Stimulated activated naive CD8-positive, alpha-beta T cell treated with anti-CD3 and anti-CD28 coated beads, Interleukin-15, Interleukin-2, amounts not matched to agents 100 ng/mL and 50 ng/mL, for 24 hours (primary cell): ENCODE results near the gene CYP2S1.
"Not testable (repeated sequence)": the region's sequence is repeated elsewhere in the genome, so short reads cannot be mapped to it uniquely, and the experiment has no call there.

Source experiments
- H3K27ac Mint-ChIP-seq: one replicate; pipeline ENCODE4 v1.8.0; 2021; ENCODE audit warnings: mild to moderate bottlenecking, mixed read lengths
- H3K27me3 Mint-ChIP-seq: one replicate; pipeline ENCODE4 v1.8.0; 2021; ENCODE audit warnings: mixed read lengths
- H3K36me3 Mint-ChIP-seq: one replicate; pipeline ENCODE4 v1.8.0; 2021; ENCODE audit warnings: low read depth, mixed read lengths
- H3K4me1 Mint-ChIP-seq: one replicate; pipeline ENCODE4 v1.8.0; 2021; ENCODE audit warnings: low read depth, mixed read lengths
- H3K4me3 Mint-ChIP-seq: one replicate; pipeline ENCODE4 v1.8.0; 2021; ENCODE audit warnings: mild to moderate bottlenecking, mixed read lengths
- H3K9me3 Mint-ChIP-seq: one replicate; pipeline ENCODE4 v1.8.0; 2021; ENCODE audit warnings: mixed read lengths

The CYP2S1 gene

GRCh38 chr19:41192574-41193429, at the start of gene CYP2S1:
Gene CYP2S1 (plus strand): TSS chr19:41193219. CDS start chr19:41193265, 46 bp downstream.
- Mint-ChIP-seq H3K27ac (no peak within 1 kb of the TSS), H3K36me3 (no peaks in the 10 kb centered on the region), H3K9me3 (no peaks in the 10 kb centered on the region), H3K4me1 (peaks cover 11% of the 10 kb centered on the region), H3K27me3 (peaks cover 46% of the 10 kb centered on the region), H3K4me3 (peak within 1 kb of the TSS; percentile 40)

- no peak overlapping the region for H3K27ac Mint-ChIP-seq
Measured at GRCh38 chr19:41144403-41144802, 48.6 kb upstream of the CYP2S1 start.

GRCh38 chr19:41149831-41150230, 43.2 kb upstream of the CYP2S1 start:
- no peaks in the 10 kb centered on the region for H3K36me3 Mint-ChIP-seq
- no peak overlapping the region for H3K4me3 Mint-ChIP-seq

More at GRCh38 chr19:41144403-41144802, 48.6 kb upstream of the CYP2S1 start:
- Mint-ChIP-seq H3K9me3 (no peaks in the 10 kb centered on the region), H3K4me1 (no peaks in the 10 kb centered on the region), H3K36me3 (no peaks in the 10 kb centered on the region), H3K27me3 (peaks cover 4% of the 10 kb centered on the region), H3K4me3 (no peak overlapping the region)

GRCh38 chr19:41150986-41151385, 42.0 kb upstream of the CYP2S1 start:
- not testable (repeated sequence) for H3K4me1 Mint-ChIP-seq

More at GRCh38 chr19:41149831-41150230, 43.2 kb upstream of the CYP2S1 start:
- Mint-ChIP-seq H3K27ac (no peak overlapping the region), H3K27me3 (peaks cover 4% of the 10 kb centered on the region), H3K9me3 (no peaks in the 10 kb centered on the region), H3K4me1 (no peaks in the 10 kb centered on the region)

GRCh38 chr19:41154060-41154459, 39.0 kb upstream of the CYP2S1 start:
- Mint-ChIP-seq H3K36me3 (no peaks in the 10 kb centered on the region), H3K27me3 (peaks cover 3% of the 10 kb centered on the region), H3K4me3 (no peak overlapping the region), H3K9me3 (no peaks in the 10 kb centered on the region), H3K27ac (no peak overlapping the region), H3K4me1 (no peaks in the 10 kb centered on the region)

More at GRCh38 chr19:41150986-41151385, 42.0 kb upstream of the CYP2S1 start:
- H3K36me3 Mint-ChIP-seq, H3K4me3 Mint-ChIP-seq, H3K27ac Mint-ChIP-seq, H3K27me3 Mint-ChIP-seq, H3K9me3 Mint-ChIP-seq: not testable (repeated sequence)

GRCh38 chr19:41156207-41156606, 36.8 kb upstream of the CYP2S1 start:
- Mint-ChIP-seq H3K27ac (no peak overlapping the region), H3K27me3 (peaks cover 3% of the 10 kb centered on the region), H3K4me3 (no peak overlapping the region), H3K36me3 (no peaks in the 10 kb centered on the region), H3K9me3 (no peaks in the 10 kb centered on the region), H3K4me1 (no peaks in the 10 kb centered on the region)

- Mint-ChIP-seq H3K4me1 (no peaks in the 10 kb centered on the region), H3K9me3 (no peaks in the 10 kb centered on the region), H3K4me3 (no peak overlapping the region), H3K27ac (no peak overlapping the region), H3K36me3 (no peaks in the 10 kb centered on the region), H3K27me3 (peaks cover 3% of the 10 kb centered on the region)
Measured at GRCh38 chr19:41159881-41160280, 33.1 kb upstream of the CYP2S1 start.

- Mint-ChIP-seq H3K27me3 (peaks cover 3% of the 10 kb centered on the region), H3K36me3 (no peaks in the 10 kb centered on the region), H3K4me3 (no peak overlapping the region), H3K4me1 (no peaks in the 10 kb centered on the region), H3K27ac (no peak overlapping the region), H3K9me3 (no peaks in the 10 kb centered on the region)
Measured at GRCh38 chr19:41161903-41162302, 31.1 kb upstream of the CYP2S1 start.

- no peak overlapping the region for H3K27ac Mint-ChIP-seq
- no peaks in the 10 kb centered on the region for H3K36me3 Mint-ChIP-seq
- H3K27me3 Mint-ChIP-seq, result no peaks in the 10 kb centered on the region
Measured at GRCh38 chr19:41166944-41167804, 25.8 kb upstream of the CYP2S1 start.

GRCh38 chr19:41172297-41173164, 20.5 kb upstream of the CYP2S1 start:
- no peak overlapping the region for H3K4me3 Mint-ChIP-seq

More at GRCh38 chr19:41166944-41167804, 25.8 kb upstream of the CYP2S1 start:
- H3K9me3 Mint-ChIP-seq, result no peaks in the 10 kb centered on the region
- H3K4me3 Mint-ChIP-seq, result no peak overlapping the region
- H3K4me1 Mint-ChIP-seq, result no peaks in the 10 kb centered on the region

GRCh38 chr19:41174297-41174928, 18.6 kb upstream of the CYP2S1 start:
- Mint-ChIP-seq H3K4me3 (no peak overlapping the region), H3K27ac (no peak overlapping the region)

More at GRCh38 chr19:41172297-41173164, 20.5 kb upstream of the CYP2S1 start:
- H3K4me1 Mint-ChIP-seq, result peaks cover 12% of the 10 kb centered on the region
- no peaks in the 10 kb centered on the region for H3K36me3 Mint-ChIP-seq
- no peaks in the 10 kb centered on the region for H3K9me3 Mint-ChIP-seq
- H3K27ac Mint-ChIP-seq, result no peak overlapping the region
- H3K27me3 Mint-ChIP-seq, result no peaks in the 10 kb centered on the region

GRCh38 chr19:41175801-41176777, 16.9 kb upstream of the CYP2S1 start:
- H3K36me3 Mint-ChIP-seq, result no peaks in the 10 kb centered on the region
- H3K9me3 Mint-ChIP-seq, result no peaks in the 10 kb centered on the region
- H3K27me3 Mint-ChIP-seq, result no peaks in the 10 kb centered on the region
- peaks cover 12% of the 10 kb centered on the region for H3K4me1 Mint-ChIP-seq
- H3K4me3 Mint-ChIP-seq, result no peak overlapping the region
- H3K27ac Mint-ChIP-seq, result no peak overlapping the region

More at GRCh38 chr19:41174297-41174928, 18.6 kb upstream of the CYP2S1 start:
- no peaks in the 10 kb centered on the region for H3K27me3 Mint-ChIP-seq
- no peaks in the 10 kb centered on the region for H3K9me3 Mint-ChIP-seq
- no peaks in the 10 kb centered on the region for H3K36me3 Mint-ChIP-seq
- peaks cover 12% of the 10 kb centered on the region for H3K4me1 Mint-ChIP-seq

GRCh38 chr19:41180173-41180572, 12.8 kb upstream of the CYP2S1 start:
- H3K27me3 Mint-ChIP-seq, H3K27ac Mint-ChIP-seq: not testable (repeated sequence)
- H3K4me1 Mint-ChIP-seq, result peaks cover 12% of the 10 kb centered on the region

More at GRCh38 chr19:41180173-41180572, 12.8 kb upstream of the CYP2S1 start:
- not testable (repeated sequence) for H3K9me3 Mint-ChIP-seq, H3K4me3 Mint-ChIP-seq, H3K36me3 Mint-ChIP-seq
